ENCODE measurements around the gene ENTR1.
A peak's percentile ranks its signal among the peaks of the same experiment; 100 is the strongest.

GRCh38 chr9:136439481-136440408 lies 29.3 kb upstream of the ENTR1 start, which contains the start of gene INPP5E:
- no peak for TF ChIP-seq FOS (IDR thresholded peaks at IDR 0.05; ENCODE audit: low read depth, low read length)
- TF ChIP-seq CTCF (conservative IDR thresholded peaks at IDR 0.05; ENCODE audit: low read depth, low read length): peak; percentile 67
- TF ChIP-seq RCOR1 (IDR thresholded peaks at IDR 0.05; ENCODE audit: insufficient replicate concordance, low read length): peak; percentile 36
- TF ChIP-seq POLR2A (IDR thresholded peaks at IDR 0.05; ENCODE audit: low read depth, low read length): peak; percentile 62; the same call in 1 of the 2 replicates
- TF ChIP-seq NFE2L2 (IDR thresholded peaks at IDR 0.05; ENCODE audit: low read depth, low read length): no peak
- no peak for TF ChIP-seq USF2 (IDR thresholded peaks at IDR 0.05; ENCODE audit: low read depth, low read length)
- no peak for TF ChIP-seq BHLHE40 (IDR thresholded peaks at IDR 0.05; ENCODE audit: low read depth, low read length)
- TF ChIP-seq MXI1 (IDR thresholded peaks at IDR 0.05; ENCODE audit: borderline replicate concordance, low read depth, low read length): 0 out of 2 replicates have a peak, but pooled peaks have one; percentile 39
- no peak for TF ChIP-seq RFX5 (IDR thresholded peaks at IDR 0.05; ENCODE audit: low read depth, low read length)
- TF ChIP-seq SMC3 (IDR thresholded peaks at IDR 0.05; ENCODE audit: low read depth, low read length): no peak

All from IMR-90 (cell line).